Skeletal muscle satellite cell (primary cell): Measurements from ENCODE around the gene PCP4.

Source experiments
- H3K27me3 ChIP-seq: 2 replicates; pipeline ENCODE4 v1.7.0; 2013; ENCODE audit warnings: low read length; ENCODE audit not compliant: control insufficient read depth, insufficient read depth
- H3K36me3 ChIP-seq: 2 replicates; pipeline ENCODE4 v1.7.0; 2013; ENCODE audit warnings: mild to moderate bottlenecking, control low read depth, low read length; ENCODE audit not compliant: insufficient read depth
- H3K4me1 ChIP-seq: 2 replicates; pipeline ENCODE4 v1.7.0; 2013; ENCODE audit warnings: low read length; ENCODE audit not compliant: control insufficient read depth, insufficient read depth
- H3K4me2 ChIP-seq: 2 replicates; pipeline ENCODE4 v1.7.0; 2013; ENCODE audit warnings: mild to moderate bottlenecking, low read length
- H3K4me3 ChIP-seq: 2 replicates; pipeline ENCODE4 v1.7.0; 2013; ENCODE audit warnings: low read length
- H3K9ac ChIP-seq: 2 replicates; pipeline ENCODE4 v1.7.0; 2013; ENCODE audit warnings: mild to moderate bottlenecking, low read depth, low read length, moderate library complexity
- H3K9me3 ChIP-seq: replicated peaks from 2 replicates; pipeline ENCODE4 v1.7.0; 2013; ENCODE audit warnings: mild to moderate bottlenecking, control low read depth, low read length

PCP4 gene

DNA sequence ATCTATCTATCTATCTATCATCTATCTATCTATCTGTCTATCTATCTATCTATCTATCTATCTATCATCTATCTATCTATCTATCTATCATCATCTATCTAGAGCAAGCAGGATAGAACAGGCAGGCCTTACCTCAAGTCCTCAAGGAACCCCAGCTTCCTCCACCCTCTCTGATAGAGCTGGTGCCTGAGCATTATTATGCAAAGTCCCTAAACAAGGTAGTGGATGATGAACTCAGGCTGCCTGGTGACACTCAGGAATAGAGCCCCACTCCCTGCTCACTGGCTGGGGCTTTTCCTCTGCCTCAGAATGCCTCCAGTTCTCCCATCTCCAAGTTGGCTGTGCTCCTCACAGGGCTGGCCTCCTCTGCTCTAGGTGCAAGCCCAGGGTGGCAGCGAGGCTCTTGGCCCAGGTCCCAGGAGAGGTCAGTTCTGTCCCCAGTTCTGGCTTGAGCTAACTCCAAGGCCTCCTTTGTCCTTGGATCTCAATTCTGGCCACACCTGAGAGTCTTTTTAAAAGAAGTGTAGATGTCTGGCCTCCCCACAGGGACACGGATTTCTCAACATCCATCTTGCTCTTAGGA, 60.2 kb downstream of the PCP4 start:
- Histone ChIP-seq H3K4me1 (no peaks in the 10 kb centered on the region), H3K27me3 (no peaks in the 10 kb centered on the region), H3K4me3 (no peak overlapping the region), H3K9ac (no peak overlapping the region), H3K9me3 (peaks cover 16% of the 10 kb centered on the region), H3K36me3 (no peaks in the 10 kb centered on the region), H3K4me2 (no peak overlapping the region)

DNA sequence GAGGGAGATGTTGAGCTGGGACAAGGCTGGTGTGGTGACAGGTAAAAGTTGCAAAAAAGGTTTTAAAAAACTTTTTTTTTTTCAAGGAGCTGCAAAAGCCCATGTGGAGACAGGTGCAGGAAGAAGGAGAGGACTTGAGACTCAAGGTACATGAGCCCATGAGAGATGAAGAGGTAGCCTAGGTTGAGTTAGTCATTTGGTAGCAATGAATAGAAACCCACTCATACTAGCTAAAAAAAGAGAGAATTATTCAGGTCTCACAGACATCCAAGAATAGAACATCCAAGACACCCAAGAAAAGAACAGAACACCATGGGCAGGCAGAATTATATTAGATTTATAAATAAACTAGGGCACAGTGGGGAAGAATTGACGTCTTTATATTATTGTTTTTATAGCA, 65.1 kb downstream of the PCP4 start:
- H3K9ac ChIP-seq: no peak overlapping the region
- H3K36me3 ChIP-seq: no peaks in the 10 kb centered on the region
- no peaks in the 10 kb centered on the region for H3K4me1 ChIP-seq
- no peak overlapping the region for H3K4me3 ChIP-seq
- H3K9me3 ChIP-seq: peaks cover 20% of the 10 kb centered on the region
- H3K4me2 ChIP-seq: no peak overlapping the region
- H3K27me3 ChIP-seq: no peaks in the 10 kb centered on the region

DNA sequence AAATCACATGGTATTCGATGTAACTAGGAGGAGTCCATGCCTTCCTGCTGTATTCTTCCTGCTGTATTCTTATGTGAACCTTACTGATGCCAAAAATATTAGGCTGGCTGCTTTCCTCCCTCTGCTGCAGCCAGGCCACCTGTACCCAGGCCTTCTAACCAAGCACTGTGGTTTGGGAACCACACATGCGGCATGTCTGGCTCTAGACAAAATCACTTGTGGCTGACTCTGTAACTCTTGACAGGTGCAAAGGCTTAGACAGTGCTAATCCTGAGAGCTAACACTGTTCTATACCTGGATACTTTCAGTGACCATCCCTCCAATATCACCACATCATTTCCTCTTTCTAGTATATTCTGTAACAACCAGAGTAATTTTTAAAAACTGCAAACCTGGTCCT, 67.7 kb downstream of the PCP4 start:
- Histone ChIP-seq H3K4me2 (no peak overlapping the region), H3K27me3 (no peaks in the 10 kb centered on the region), H3K4me3 (no peak overlapping the region), H3K36me3 (no peaks in the 10 kb centered on the region), H3K9ac (no peak overlapping the region), H3K4me1 (no peaks in the 10 kb centered on the region), H3K9me3 (peaks cover 29% of the 10 kb centered on the region)

DNA sequence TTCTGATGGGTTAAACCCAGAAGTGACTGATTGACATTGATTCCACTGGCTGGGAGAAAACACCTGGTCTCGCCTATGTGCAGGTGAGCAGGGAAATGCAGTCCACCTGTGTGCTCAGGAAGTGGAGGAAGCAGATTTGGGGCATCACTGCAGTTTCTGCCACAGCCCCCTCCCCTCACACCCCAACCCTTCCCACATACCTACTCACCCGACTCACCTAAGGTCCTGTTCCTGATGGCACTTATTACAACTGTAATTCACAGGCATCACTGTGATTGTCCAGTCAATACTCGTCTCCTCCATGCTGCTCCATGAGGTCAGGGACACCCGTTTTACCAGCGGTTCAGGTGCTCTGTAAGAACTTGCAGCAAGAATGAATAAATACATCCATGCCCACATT, 68.5 kb downstream of the PCP4 start:
- Histone ChIP-seq H3K9me3 (peaks cover 32% of the 10 kb centered on the region), H3K27me3 (no peaks in the 10 kb centered on the region), H3K9ac (no peak overlapping the region), H3K36me3 (no peaks in the 10 kb centered on the region), H3K4me1 (no peaks in the 10 kb centered on the region), H3K4me3 (no peak overlapping the region), H3K4me2 (no peak overlapping the region)

DNA sequence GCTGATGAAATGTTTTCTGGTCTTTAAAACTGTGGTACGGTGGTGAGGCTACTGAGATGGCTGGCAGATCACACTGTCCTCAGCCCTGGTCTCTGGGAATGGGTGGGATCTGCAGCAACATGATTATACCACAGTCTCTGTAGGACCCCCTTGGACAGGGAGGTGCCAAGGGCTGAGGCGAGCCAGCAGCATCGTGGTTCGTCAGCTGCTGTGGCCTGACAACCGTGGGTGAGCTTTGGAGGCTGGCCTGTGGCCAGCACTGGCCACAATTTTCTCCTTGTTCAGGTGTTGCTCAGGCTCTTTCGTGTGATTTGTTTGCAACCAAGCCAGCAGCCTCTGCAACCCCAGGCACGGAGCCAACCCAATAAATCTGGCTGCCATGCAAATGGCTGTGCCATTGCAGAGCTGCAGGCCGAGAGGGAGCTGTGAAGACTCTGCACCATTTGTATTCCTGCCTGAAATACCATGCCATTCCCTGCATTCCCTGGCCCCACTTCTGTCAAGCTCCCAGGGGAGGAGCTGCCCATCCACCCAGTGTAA, 70.9 kb downstream of the PCP4 start:
- Histone ChIP-seq H3K4me3 (no peak overlapping the region), H3K4me2 (no peak overlapping the region), H3K36me3 (no peaks in the 10 kb centered on the region), H3K4me1 (no peaks in the 10 kb centered on the region), H3K9ac (no peak overlapping the region), H3K27me3 (no peaks in the 10 kb centered on the region), H3K9me3 (peaks cover 36% of the 10 kb centered on the region)

DNA sequence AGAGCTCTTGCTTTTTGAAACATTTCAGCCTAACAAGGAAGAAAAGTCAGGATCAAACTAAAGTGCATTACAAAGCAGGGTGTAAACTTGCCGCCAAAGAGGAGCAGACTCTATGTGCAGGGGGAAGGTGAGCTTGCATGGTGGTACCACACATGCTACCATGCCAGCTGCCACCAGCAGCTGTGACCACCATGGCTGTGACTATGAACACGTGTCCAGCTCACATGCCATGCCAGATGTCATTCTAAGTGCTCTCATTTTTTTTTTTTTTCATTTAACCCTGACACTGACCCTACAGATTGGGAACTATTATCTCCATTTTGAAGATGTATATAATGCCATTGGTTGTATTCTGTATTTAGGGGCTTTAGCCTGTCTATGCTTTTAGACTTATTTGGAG, 79.0 kb downstream of the PCP4 start:
- Histone ChIP-seq H3K9ac (no peak overlapping the region), H3K9me3 (peaks cover 38% of the 10 kb centered on the region), H3K36me3 (no peaks in the 10 kb centered on the region), H3K4me1 (no peaks in the 10 kb centered on the region), H3K4me3 (no peak overlapping the region), H3K4me2 (no peak overlapping the region), H3K27me3 (no peaks in the 10 kb centered on the region)

DNA sequence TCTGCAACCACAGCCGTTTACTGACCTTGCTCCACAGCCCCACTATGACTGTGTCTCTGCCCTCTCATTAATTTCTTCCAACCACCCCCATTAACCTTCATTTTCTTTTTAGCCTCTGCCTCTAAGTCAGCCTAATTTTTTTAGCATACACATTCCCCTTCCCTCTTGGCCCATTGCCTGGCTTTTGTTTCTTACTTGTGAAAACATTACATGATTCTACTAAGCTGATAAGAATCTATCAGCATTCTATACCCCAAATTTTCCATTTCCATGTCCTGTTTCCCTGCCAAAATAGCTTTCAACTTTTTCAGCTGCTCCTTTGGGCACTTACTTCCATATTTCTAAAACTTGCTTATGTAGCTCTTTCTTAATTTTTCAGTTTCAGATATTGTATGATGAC, 79.8 kb downstream of the PCP4 start:
- Histone ChIP-seq H3K27me3 (no peaks in the 10 kb centered on the region), H3K9ac (no peak overlapping the region), H3K4me1 (no peaks in the 10 kb centered on the region), H3K9me3 (peaks cover 39% of the 10 kb centered on the region), H3K36me3 (no peaks in the 10 kb centered on the region), H3K4me2 (no peak overlapping the region), H3K4me3 (no peak overlapping the region)

DNA sequence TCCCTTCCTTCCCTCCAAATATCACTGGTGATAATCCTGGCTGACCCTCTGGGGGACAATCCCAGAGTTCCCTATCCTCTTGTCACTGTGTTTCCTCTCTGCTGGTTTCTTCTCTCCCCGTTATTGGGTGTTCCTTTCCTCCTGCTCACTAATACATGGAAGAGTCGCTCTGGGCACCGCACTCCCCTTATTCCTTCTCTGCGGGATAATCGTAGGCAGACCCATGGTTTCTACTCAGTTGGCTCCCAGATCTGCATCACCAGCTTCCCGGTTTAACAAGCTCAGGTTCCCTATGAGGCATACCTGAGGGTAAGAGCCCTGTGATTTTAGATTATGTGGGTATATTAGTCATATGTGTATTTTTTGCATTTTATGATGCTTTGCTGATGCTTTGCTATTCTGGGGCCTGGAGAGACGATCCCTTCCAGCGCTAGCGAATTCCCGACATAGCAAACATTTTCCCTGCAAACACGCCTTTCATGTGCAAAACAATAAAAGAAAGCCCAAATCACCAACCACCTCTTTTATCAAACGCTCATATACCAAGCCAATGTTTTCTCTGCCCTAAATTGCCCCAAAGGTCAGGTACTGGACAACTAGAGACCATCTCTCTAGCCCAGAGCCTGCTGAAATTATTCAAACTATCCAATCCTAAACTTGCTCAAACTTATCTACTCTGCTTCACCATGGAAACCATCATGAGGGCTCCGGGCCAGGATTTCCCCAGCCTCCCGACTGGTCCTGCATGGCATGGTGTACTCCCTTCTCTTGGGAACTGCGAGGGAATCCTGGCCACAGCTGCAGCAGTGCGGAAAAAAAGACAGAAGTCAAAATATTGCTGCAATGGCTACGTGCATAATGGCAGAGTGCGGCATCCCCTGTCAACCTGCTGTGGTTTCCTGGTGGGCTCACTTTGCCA, 84.2 kb downstream of the PCP4 start:
- Histone ChIP-seq H3K9me3 (peaks cover 16% of the 10 kb centered on the region), H3K36me3 (no peaks in the 10 kb centered on the region), H3K27me3 (no peaks in the 10 kb centered on the region), H3K4me3 (no peak overlapping the region), H3K9ac (no peak overlapping the region), H3K4me1 (no peaks in the 10 kb centered on the region), H3K4me2 (no peak overlapping the region)

DNA sequence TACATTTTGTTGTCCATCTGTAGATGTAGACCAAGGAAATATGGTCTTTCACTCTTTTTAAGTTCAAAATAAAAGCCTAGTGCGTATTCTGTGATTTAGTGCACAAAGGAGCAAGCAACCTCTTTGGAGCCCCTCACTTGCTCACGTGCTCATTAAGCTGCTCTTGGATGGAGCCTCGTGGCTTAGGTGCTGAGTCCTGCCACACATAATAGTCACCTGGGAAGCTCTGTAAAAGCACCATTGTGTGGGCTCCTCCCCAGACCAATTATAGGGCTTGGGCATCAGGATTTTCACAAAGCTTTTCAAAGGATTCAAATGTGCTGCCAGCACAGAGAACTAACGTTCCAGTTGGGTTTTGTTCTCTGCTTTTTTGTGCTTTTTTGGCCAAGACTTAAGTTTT, 85.0 kb downstream of the PCP4 start:
- H3K27me3 ChIP-seq: no peaks in the 10 kb centered on the region
- no peak overlapping the region for H3K9ac ChIP-seq
- H3K4me1 ChIP-seq: no peaks in the 10 kb centered on the region
- H3K4me2 ChIP-seq: no peak overlapping the region
- H3K36me3 ChIP-seq: no peaks in the 10 kb centered on the region
- H3K9me3 ChIP-seq: peaks cover 16% of the 10 kb centered on the region
- H3K4me3 ChIP-seq: no peak overlapping the region

DNA sequence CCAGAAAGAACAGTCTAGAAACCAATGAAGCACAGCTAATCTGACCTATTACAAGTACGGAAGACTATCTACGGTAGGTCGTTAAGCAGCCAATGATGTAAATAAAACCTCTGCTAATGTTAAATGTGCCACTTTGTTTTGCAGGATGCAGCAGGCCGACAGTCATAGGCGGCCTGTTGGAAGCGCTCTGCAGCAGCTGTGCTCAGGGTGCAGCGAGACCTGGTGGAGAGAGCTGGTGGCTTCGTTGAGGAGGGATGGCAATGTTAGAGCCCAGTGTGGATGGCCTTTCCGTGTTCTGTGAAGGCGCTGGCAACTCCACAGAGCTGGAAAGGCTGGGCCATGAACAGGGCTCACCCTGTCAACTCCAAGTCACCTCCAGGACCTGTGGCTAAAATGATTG, 87.3 kb downstream of the PCP4 start:
- Histone ChIP-seq H3K36me3 (no peaks in the 10 kb centered on the region), H3K4me1 (no peaks in the 10 kb centered on the region), H3K9ac (no peak overlapping the region), H3K4me3 (no peak overlapping the region), H3K9me3 (peaks cover 12% of the 10 kb centered on the region), H3K27me3 (no peaks in the 10 kb centered on the region), H3K4me2 (no peak overlapping the region)

DNA sequence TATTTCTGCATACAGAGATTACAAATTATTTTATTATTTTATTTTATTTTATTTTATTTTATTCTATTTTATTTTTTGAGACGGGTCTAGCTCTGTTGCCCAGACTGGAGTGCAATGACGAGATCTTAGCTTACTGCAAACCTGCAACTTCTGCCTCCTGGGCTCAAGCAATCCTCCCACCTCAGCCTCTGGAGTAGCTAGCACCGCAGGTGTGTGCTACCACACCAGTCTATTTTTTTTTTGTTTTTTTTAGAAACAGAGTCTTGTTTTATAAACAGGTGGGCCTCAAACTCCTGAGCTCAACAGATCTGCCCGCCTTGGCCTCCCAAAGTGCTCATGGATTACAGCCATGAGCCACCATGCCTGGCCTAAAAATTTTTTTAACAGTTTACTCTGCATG, 88.1 kb downstream of the PCP4 start:
- no peak overlapping the region for H3K4me3 ChIP-seq
- H3K4me1 ChIP-seq: no peaks in the 10 kb centered on the region
- H3K9me3 ChIP-seq: peaks cover 11% of the 10 kb centered on the region

DNA sequence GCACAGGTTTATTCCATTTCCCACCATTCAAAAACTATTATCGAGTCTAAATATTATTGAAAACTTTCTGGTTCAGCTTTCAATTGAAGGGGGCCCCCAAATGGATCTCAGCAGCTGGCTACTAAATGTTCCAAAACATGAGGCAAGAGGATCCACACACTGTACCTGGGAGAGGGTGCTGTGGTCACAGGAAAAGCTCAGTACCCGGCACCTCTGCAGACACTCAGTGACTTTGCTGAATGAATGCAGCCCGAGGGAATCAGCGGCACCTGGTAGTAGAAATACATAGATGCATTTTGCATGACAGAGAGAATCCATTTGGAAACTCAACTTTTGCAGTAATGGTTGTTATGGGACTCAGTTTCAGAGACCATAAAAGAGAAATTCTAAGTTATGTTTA, 89.3 kb downstream of the PCP4 start:
- Histone ChIP-seq H3K27me3 (no peaks in the 10 kb centered on the region), H3K36me3 (no peaks in the 10 kb centered on the region), H3K9me3 (peaks cover 7% of the 10 kb centered on the region), H3K9ac (no peak overlapping the region), H3K4me1 (no peaks in the 10 kb centered on the region), H3K4me3 (no peak overlapping the region), H3K4me2 (no peak overlapping the region)

More for the DNA sequence above, 88.1 kb downstream of the PCP4 start:
- Histone ChIP-seq H3K9ac (no peak overlapping the region), H3K36me3 (no peaks in the 10 kb centered on the region), H3K27me3 (no peaks in the 10 kb centered on the region), H3K4me2 (no peak overlapping the region)
